ACC112 (cell line): ENCODE results near the gene CARMIL1.

ENCODE experiments used
- H2AFZ ChIP-seq: fragments of 200-600 bp; sonication (generic); one replicate; pipeline ENCODE4 v1.6.0; 2017; ENCODE audit warnings: antibody characterized with exemption, low read length; ENCODE audit not compliant: unreplicated experiment
- H3K27ac ChIP-seq: fragments of 200-600 bp; sonication (generic); 2 replicates; pipeline ENCODE4 v1.5.1; 2014; ENCODE audit warnings: low read depth, mild to moderate bottlenecking, antibody characterized with exemption, low read length, moderate library complexity
- H3K27me3 ChIP-seq: fragments of 200-600 bp; sonication (generic); 2 replicates; pipeline ENCODE4 v1.6.1; 2014; ENCODE audit warnings: mild to moderate bottlenecking, antibody characterized with exemption, low read length, moderate library complexity, mixed read lengths; ENCODE audit not compliant: insufficient read depth
- H3K36me3 ChIP-seq: fragments of 200-600 bp; sonication (generic); 2 replicates; pipeline ENCODE4 v1.6.1; 2016; ENCODE audit warnings: mild to moderate bottlenecking, antibody characterized with exemption, low read length, moderate library complexity, mixed read lengths; ENCODE audit not compliant: insufficient read depth
- H3K4me1 ChIP-seq: fragments of 200-600 bp; sonication (generic); one replicate; pipeline ENCODE4 v1.6.1; 2016; ENCODE audit warnings: low read length, mixed read lengths; ENCODE audit not compliant: insufficient read depth, unreplicated experiment, control insufficient read depth
- H3K4me3 ChIP-seq: fragments of 200-600 bp; sonication (generic); 2 replicates; pipeline ENCODE4 v1.5.1; 2014; ENCODE audit warnings: mild to moderate bottlenecking, low read depth, low read length
- H3K79me2 ChIP-seq: fragments of 200-600 bp; sonication (generic); one replicate; pipeline ENCODE4 v1.6.0; 2016; ENCODE audit warnings: low read length; ENCODE audit not compliant: control insufficient read depth, unreplicated experiment, insufficient read depth

CARMIL1 gene

GRCh38 chr6:25469797-25470388, 190.7 kb downstream of the CARMIL1 start:
- Histone ChIP-seq H3K27me3 (no peaks in the 10 kb centered on the region), H3K4me3 (no peak overlapping the region), H3K27ac (no peak overlapping the region), H3K4me1 (no peaks in the 10 kb centered on the region), H3K36me3 (no peaks in the 10 kb centered on the region), H3K79me2 (no peaks in the 10 kb centered on the region), H2AFZ (no peak overlapping the region)

- Histone ChIP-seq H3K27ac (no peak overlapping the region), H3K36me3 (no peaks in the 10 kb centered on the region), H3K79me2 (no peaks in the 10 kb centered on the region), H3K4me3 (no peak overlapping the region), H3K27me3 (no peaks in the 10 kb centered on the region), H2AFZ (no peak overlapping the region), H3K4me1 (peaks cover 18% of the 10 kb centered on the region)
These were observed 193.1 kb downstream of the CARMIL1 start for GRCh38 chr6:25472306-25472705.

- Histone ChIP-seq H3K4me3 (no peak overlapping the region), H3K27me3 (no peaks in the 10 kb centered on the region)
These were observed 193.7 kb downstream of the CARMIL1 start for GRCh38 chr6:25472906-25473305.

GRCh38 chr6:25473447-25473846, 194.3 kb downstream of the CARMIL1 start:
- no peaks in the 10 kb centered on the region for H3K27me3 ChIP-seq
- H3K4me1 ChIP-seq: peaks cover 20% of the 10 kb centered on the region
- no peak overlapping the region for H3K4me3 ChIP-seq
- no peak overlapping the region for H2AFZ ChIP-seq
- no peaks in the 10 kb centered on the region for H3K36me3 ChIP-seq
- H3K27ac ChIP-seq: no peak overlapping the region
- H3K79me2 ChIP-seq: no peaks in the 10 kb centered on the region

More at GRCh38 chr6:25472906-25473305, 193.7 kb downstream of the CARMIL1 start:
- H3K27ac ChIP-seq: no peak overlapping the region
- no peaks in the 10 kb centered on the region for H3K79me2 ChIP-seq
- no peak overlapping the region for H2AFZ ChIP-seq
- peaks cover 20% of the 10 kb centered on the region for H3K4me1 ChIP-seq
- H3K36me3 ChIP-seq: no peaks in the 10 kb centered on the region

- Histone ChIP-seq H3K27ac (peak overlapping the region; percentile 63), H3K79me2 (no peaks in the 10 kb centered on the region), H3K36me3 (no peaks in the 10 kb centered on the region), H3K27me3 (no peaks in the 10 kb centered on the region), H2AFZ (no peak overlapping the region), H3K4me1 (peaks cover 20% of the 10 kb centered on the region), H3K4me3 (no peak overlapping the region)
These were observed 197.0 kb downstream of the CARMIL1 start for GRCh38 chr6:25476126-25476525.

- Histone ChIP-seq H3K36me3 (no peaks in the 10 kb centered on the region), H3K27ac (peak overlapping the region; percentile 6; the same call in 1 of the 2 replicates), H3K27me3 (no peaks in the 10 kb centered on the region), H3K4me3 (no peak overlapping the region), H3K79me2 (no peaks in the 10 kb centered on the region), H3K4me1 (peaks cover 20% of the 10 kb centered on the region), H2AFZ (no peak overlapping the region)
These were observed 197.9 kb downstream of the CARMIL1 start for GRCh38 chr6:25477006-25477590.

- Histone ChIP-seq H3K79me2 (no peaks in the 10 kb centered on the region), H3K4me1 (peaks cover 20% of the 10 kb centered on the region), H3K27me3 (no peaks in the 10 kb centered on the region), H3K27ac (no peak overlapping the region), H3K36me3 (no peaks in the 10 kb centered on the region), H3K4me3 (no peak overlapping the region), H2AFZ (no peak overlapping the region)
These were observed 199.8 kb downstream of the CARMIL1 start for GRCh38 chr6:25478973-25479372.

- peaks cover 13% of the 10 kb centered on the region for H3K4me1 ChIP-seq
- H3K36me3 ChIP-seq: no peaks in the 10 kb centered on the region
- H3K4me3 ChIP-seq: no peak overlapping the region
- H3K27me3 ChIP-seq: no peaks in the 10 kb centered on the region
- H2AFZ ChIP-seq: no peak overlapping the region
- no peak overlapping the region for H3K27ac ChIP-seq
- no peaks in the 10 kb centered on the region for H3K79me2 ChIP-seq
These were observed 202.1 kb downstream of the CARMIL1 start for GRCh38 chr6:25481267-25481666.

- no peak overlapping the region for H2AFZ ChIP-seq
- no peak overlapping the region for H3K4me3 ChIP-seq
- no peaks in the 10 kb centered on the region for H3K36me3 ChIP-seq
- H3K27ac ChIP-seq: no peak overlapping the region
- H3K4me1 ChIP-seq: no peaks in the 10 kb centered on the region
- no peaks in the 10 kb centered on the region for H3K27me3 ChIP-seq
- no peaks in the 10 kb centered on the region for H3K79me2 ChIP-seq
These were observed 203.8 kb downstream of the CARMIL1 start for GRCh38 chr6:25482996-25483395.

GRCh38 chr6:25483943-25484342, 204.8 kb downstream of the CARMIL1 start:
- Histone ChIP-seq H3K27me3 (no peaks in the 10 kb centered on the region), H3K4me1 (no peaks in the 10 kb centered on the region), H3K4me3 (no peak overlapping the region), H3K36me3 (no peaks in the 10 kb centered on the region), H3K27ac (no peak overlapping the region), H2AFZ (no peak overlapping the region), H3K79me2 (no peaks in the 10 kb centered on the region)

- no peaks in the 10 kb centered on the region for H3K4me1 ChIP-seq
- no peak overlapping the region for H2AFZ ChIP-seq
- no peak overlapping the region for H3K27ac ChIP-seq
- no peaks in the 10 kb centered on the region for H3K79me2 ChIP-seq
- no peak overlapping the region for H3K4me3 ChIP-seq
- H3K36me3 ChIP-seq: no peaks in the 10 kb centered on the region
- H3K27me3 ChIP-seq: no peaks in the 10 kb centered on the region
These were observed 205.7 kb downstream of the CARMIL1 start for GRCh38 chr6:25484900-25485299.
